Mucosa of descending colon (tissue), 3 donors: ENCODE data around the gene UBXN11. TPM values are rescaled to one million over a fixed set of nuclear protein-coding genes. Genes with fewer than 3 reads are reported as not detected.

Experiments
- ATAC-seq: fragments of 200-7000 bp; cut with Tn5 transposase; one replicate; pipeline ENCODE4 v1.9.1; 2020; ENCODE audit warnings: mild to moderate bottlenecking, moderate library complexity
- DNase-seq, 3 donors: peaks; one replicate each; pipeline ENCODE4 v3.0.0-alpha.2; 2020
- H3K36me3 ChIP-seq: fragments of 200-600 bp; one replicate; pipeline ENCODE4 v1.8.0; 2021; ENCODE audit warnings: low read depth, mild to moderate bottlenecking
- H3K4me1 ChIP-seq: fragments of 200-600 bp; one replicate; pipeline ENCODE4 v1.8.0; 2021; ENCODE audit warnings: low read depth, mild to moderate bottlenecking
- H3K4me3 ChIP-seq: fragments of 200-600 bp; one replicate; pipeline ENCODE4 v1.8.0; 2021; ENCODE audit warnings: mild to moderate bottlenecking
- H3K9me3 ChIP-seq: fragments of 200-600 bp; one replicate; pipeline ENCODE4 v1.8.0; 2021; ENCODE audit warnings: mild to moderate bottlenecking
- CTCF ChIP-seq: fragments of 200-600 bp; IDR thresholded peaks from one replicate; pipeline ENCODE4 v1.8.0; 2022; ENCODE audit warnings: antibody characterized with exemption, mild to moderate bottlenecking
- intact Hi-C, 2 donors: fragments of 100-400 bp; cut with DNase I in 1 of 2; cut with micrococcal nuclease in 1 of 2; formaldehyde crosslinking; loops; one replicate each; pipeline versions ENCODE4 v1.11.0 to v1.11.1; 2022; cut with DNase I, micrococcal nuclease
- total RNA-seq, 3 donors: library from RNA; stranded (reverse); fragmentation: NEBNext Ultra II Directional in 2 of 3; extraction: Animal tissue kit (Norgen Biotek cat#: 25700) in 2 of 3; gene quantifications; one replicate each; pipeline versions ENCODE4 v1.2.1 to v1.2.4, GENCODE V29; 2021 to 2023
- donor health status: DM: no; HTN: no; CAD: no; lungs with moderate emphysema.
- donor health status: DM: no; HTN: no; CAD: no.
- donor health status: DM: no; HTN: yes; CAD: no.

The UBXN11 gene
- total RNA-seq, 3 donors from 2014 or later = 12.9 to 17.9 (median 16.4) TPM

GRCh38 chr1:26349877-26350244, 43.4 kb upstream of the UBXN11 start:
- H3K36me3 ChIP-seq = no peaks in the 10 kb centered on the region
- H3K9me3 ChIP-seq = no peaks in the 10 kb centered on the region
- TF ChIP-seq CTCF = no peak
- H3K4me3 ChIP-seq = no peak overlapping the region
- H3K4me1 ChIP-seq = peaks cover 9% of the 10 kb centered on the region
- intact Hi-C loops = no loop called here
- ATAC-seq = no peak
- DNase-seq = no peak

- TF ChIP-seq CTCF = no peak
- Histone ChIP-seq H3K4me3 (no peak overlapping the region), H3K9me3 (no peaks in the 10 kb centered on the region), H3K4me1 (peaks cover 3% of the 10 kb centered on the region), H3K36me3 (no peaks in the 10 kb centered on the region)
- no peak for DNase-seq
- intact Hi-C loops = no loop called here
- no peak for ATAC-seq
Measured at GRCh38 chr1:26349188-26349876, 42.9 kb upstream of the UBXN11 start.

- DNase-seq = no peak
- intact Hi-C loops = no loop called here
- Histone ChIP-seq H3K9me3 (no peaks in the 10 kb centered on the region), H3K36me3 (no peaks in the 10 kb centered on the region), H3K4me3 (no peak overlapping the region), H3K4me1 (no peaks in the 10 kb centered on the region)
- TF ChIP-seq CTCF = no peak
- ATAC-seq = no peak
Measured at GRCh38 chr1:26346274-26347033, 40.0 kb upstream of the UBXN11 start.

GRCh38 chr1:26345718-26346117, 39.3 kb upstream of the UBXN11 start:
- H3K36me3 ChIP-seq = no peaks in the 10 kb centered on the region
- H3K4me3 ChIP-seq = no peak overlapping the region
- no peak for ATAC-seq
- H3K4me1 ChIP-seq = no peaks in the 10 kb centered on the region
- no peak for DNase-seq
- intact Hi-C loops = no loop called here
- no peak for TF ChIP-seq CTCF
- no peaks in the 10 kb centered on the region for H3K9me3 ChIP-seq

- Histone ChIP-seq H3K36me3 (no peaks in the 10 kb centered on the region), H3K4me1 (no peaks in the 10 kb centered on the region), H3K4me3 (no peak overlapping the region), H3K9me3 (no peaks in the 10 kb centered on the region)
- DNase-seq = no peak
- intact Hi-C loops = no loop called here
- no peak for TF ChIP-seq CTCF
- no peak for ATAC-seq
Measured at GRCh38 chr1:26344147-26344920, 37.9 kb upstream of the UBXN11 start.
